HuH-7.5 (cell line): Measurements from ENCODE around the gene C5AR1.
A peak's percentile ranks its signal among the peaks of the same experiment; 100 is the strongest.
"Not testable (repeated sequence)": the region's sequence is repeated elsewhere in the genome, so short reads cannot be mapped to it uniquely, and the experiment has no call there.

ENCODE experiments used
- DNase-seq: peaks from one replicate; pipeline ENCODE4 v3.0.0; 2011; ENCODE audit warnings: low spot score

C5AR1 gene

DNA sequence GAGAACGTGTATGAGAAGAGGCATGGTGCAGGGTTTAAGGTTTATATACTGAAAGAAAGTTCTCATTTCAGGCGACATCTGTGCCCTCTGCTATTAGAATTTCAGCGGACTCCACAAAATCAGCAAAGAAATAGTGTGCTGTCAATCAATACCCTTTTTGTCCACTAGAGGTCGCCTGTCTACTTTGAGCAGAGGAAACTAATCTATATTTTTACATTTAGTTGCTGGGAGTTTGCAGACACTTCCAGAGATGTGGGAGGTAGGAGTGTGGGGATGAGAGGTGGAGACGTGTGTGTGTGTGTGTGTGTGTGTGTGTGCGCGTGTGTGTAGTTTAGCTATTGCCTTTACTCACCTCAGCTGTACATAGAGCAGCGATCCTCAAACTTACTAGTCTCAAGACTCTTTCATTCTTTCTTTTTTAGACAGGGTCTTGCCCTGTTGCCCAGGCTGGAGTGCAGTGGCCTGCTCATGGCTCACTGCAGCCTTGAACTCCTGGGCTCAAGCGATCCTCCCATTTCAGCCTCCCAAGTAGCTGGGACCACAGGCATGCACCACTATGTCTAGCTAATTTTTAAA lies 25.2 kb upstream of the C5AR1 start:
- peak; percentile 43 for DNase-seq

DNA sequence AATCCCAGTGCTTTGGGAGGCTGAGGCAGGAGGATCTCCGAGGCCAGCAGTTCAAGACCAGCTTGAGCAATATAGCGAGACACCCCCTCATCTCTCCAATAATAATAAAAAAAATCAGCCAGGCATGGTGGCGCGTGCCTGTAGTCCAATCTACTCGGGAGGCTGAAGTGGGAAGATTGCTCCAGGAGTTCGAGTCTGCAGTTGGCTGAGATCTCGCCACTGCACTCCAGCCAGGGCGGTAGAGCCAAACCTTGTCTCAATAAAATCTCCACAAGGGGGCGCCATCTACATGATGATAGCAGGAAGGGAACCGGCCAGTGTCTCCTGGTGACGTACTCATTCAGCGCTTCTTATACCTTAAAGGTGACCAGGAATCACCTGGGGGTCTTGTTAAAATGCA lies 13.6 kb upstream of the C5AR1 start:
- peak; percentile 67 for DNase-seq

DNA sequence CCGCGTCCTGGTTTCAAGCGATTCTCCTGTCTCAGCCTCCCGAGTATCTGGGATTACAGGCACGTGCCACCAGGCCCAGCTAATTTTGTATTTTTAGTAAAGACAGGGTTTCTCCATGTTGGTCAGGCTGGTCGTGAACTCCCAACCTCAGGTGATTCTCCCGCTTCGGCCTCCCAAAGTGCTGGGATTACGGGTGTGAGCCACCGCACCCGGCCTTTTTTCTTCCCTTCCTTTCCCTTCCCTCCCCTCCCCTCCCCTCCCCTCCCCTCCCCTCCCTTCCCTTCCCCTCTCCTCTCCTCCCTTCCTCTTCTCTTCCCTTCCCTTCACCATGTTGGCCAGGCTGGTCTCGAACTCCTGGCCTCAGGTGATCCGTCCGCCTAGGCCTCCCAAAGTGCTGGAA lies 8.8 kb upstream of the C5AR1 start:
- DNase-seq = not testable (repeated sequence)

- no peak for DNase-seq
Measured at GRCh38 chr19:47302249-47302648, 7.4 kb upstream of the C5AR1 start.

DNA sequence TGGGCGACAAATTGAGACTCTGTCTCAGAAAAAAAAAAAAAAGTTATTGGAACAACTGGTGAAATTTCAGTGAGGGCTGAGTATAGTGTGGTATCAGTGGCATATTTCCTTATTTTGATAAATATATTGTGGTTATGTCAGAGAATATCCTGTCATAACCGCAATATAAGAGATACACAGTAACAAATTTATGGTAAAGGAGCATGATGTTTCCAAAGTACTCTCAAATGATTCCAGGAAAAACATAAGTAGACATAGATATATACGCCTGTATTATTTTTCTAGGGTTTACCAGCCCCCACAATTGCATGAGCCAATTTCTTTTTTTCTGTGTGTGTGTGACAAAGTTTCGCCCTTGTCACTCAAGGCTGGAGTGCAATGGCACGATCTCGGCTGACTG lies 5.7 kb upstream of the C5AR1 start:
- DNase-seq = no peak

GRCh38 chr19:47305309-47305751 lies 4.3 kb upstream of the C5AR1 start:
- peak; percentile 64 for DNase-seq

DNA sequence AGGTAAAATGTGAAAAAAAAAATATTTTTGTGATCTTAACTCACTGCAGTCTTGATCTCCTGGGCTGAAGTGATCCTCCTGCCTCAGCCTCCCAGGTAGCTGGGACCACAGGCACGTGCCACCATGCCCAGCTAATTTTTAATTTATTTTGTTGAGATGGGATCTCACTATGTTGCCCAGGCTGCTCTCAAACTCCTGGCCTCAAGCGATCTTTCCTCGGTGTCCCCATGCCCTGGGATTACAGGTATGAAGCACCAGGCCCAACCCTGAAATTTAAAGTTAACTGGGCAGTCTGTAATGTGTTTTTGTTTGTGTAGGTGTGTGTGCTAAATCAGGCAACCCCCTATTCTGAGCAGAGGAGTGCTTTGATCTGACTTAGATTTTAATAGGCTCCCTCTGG lies 3.4 kb upstream of the C5AR1 start:
- DNase-seq = no peak

DNA sequence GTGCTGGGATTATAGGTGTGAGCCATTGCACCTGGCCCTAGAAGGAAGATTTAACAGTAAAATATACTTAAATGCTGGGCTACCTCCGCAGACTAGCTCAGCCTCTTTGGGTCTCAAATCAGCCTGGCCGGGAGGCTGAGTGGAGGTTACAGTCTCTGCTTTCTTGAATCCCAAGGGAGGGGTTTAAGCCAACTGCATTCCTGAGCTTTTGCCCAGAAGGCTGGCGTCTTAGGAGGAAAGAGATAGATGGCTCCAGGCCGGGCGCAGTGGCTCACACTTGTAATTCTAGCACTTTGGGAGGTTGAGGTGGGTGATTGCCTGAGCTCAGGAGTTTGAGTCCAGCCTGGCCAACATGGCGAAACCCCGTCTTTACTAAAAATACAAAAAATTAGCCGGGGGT lies 623 bp upstream of the C5AR1 start:
- DNase-seq = no peak

DNA sequence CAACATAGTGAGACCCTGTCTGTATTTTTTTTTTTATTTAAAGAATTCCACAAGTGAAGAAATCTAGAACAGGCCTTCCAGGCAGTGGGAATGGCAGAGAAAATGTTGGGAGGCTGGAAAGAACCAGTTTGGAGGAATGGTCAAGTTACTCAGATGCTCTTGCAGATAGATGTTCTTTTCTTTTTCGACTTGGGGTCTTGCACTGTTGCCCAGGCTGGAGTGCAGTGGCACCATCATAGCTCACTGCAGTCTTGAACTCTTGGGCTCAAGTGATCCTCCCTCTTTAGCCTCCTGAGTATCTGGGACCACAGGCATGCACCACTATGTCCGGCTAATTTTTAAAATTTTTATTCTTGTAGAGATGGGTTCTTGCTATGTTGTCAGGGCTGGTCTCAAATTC lies 662 bp downstream of the C5AR1 start:
- DNase-seq = no peak

DNA sequence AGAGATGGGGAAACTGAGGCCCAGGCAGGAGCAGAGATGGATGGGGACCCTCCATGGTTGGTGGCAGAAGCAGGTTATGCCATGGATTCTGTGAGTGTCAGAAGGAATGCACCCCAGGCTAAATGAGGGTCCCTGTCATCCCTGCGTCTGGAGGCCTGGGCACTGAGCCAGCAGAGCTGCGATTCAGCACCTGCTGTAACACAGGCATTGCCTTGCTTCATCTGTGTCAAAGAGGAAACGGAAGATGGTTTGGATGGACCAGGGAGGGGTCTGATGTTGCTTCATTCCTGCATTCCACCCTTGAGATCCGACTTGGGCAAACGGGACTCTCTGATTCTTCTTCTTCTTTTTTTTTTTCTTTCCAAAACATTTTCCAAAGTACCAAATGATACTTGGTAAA lies 1.2 kb downstream of the C5AR1 start:
- no peak for DNase-seq

DNA sequence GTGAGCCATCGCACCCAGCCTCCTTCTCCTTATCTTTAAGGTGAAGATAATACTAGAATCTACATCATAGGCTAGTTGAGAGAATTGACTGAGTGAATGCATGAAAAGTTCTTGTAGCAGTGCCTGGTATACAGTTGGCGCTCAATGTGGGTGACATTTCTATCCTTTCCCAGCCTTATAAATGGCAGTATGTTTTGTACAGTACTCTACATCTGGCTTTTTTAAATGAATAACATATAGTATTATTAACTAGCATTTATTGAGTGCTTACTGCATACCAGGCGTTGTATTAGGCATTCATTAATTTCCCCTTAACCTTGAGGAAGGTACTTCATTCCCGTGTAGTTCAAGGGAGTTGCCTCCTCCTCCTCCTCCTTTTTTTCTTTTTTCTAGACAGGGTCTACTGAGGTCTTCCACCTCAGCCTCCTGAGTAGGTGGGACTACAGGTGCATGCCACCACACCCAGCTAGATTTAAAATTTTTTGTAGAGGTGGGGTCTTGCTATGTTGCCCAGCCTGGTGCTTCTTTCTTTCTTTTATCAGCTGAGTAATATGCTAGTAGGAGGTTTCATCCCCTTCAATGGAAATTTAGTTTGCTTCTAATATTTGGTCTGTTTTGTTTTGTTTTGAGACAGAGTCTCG lies 2.8 kb downstream of the C5AR1 start:
- DNase-seq = no peak

- DNase-seq = no peak
Measured at GRCh38 chr19:47313754-47314295, 4.2 kb downstream of the C5AR1 start.

DNA sequence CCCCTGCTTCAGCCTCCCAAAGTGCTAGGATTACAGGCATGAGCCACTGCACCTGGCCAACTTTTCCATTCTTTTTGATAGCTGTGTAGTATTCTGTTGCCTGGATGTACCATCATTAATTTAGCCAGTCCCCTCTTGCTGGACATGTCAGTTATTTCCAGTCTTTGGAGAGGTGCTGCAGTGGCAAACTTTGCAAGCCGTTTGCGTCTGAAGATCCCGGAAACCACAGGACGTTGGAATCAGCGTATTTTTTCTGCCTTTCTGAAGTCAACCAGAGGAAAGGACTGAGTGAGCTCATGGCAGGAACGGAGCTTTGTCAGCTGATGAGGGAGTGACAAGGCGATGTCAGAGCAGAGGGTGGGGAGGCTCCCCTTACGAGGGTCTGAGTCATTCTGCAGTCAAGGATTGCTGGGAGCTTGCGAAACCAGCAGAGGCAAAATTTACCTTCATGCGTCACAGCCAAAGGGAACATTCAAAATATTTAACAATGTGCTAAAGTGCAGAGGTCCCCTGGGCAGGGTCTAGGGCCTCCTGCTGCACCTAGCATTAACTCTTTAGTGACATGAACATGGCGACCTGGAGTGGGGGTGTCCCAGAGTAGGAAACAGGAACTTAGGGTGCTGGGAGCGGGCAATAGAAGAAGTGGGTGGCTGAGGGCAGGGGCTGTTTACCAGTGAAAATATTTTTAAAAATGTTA lies 5.6 kb downstream of the C5AR1 start:
- DNase-seq = peak; percentile 72

DNA sequence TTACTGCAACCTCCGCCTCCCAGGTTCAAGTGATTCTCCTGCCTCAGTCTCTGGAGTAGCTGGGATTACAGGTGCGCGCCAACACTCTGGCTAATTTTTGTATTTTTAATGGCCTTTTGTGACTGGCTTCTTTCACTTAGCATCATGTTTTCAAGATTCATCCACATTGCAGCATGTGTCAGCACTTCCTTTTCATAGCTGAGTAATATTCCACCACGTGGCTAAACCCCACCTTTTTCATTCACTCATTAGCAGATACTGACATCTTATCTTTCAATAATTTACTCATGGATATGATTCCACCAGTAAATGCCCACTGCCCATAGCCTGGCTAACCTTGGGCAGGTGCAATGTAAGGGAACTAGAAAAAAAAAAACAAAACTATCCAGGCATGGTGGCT lies 6.9 kb downstream of the C5AR1 start:
- no peak for DNase-seq

DNA sequence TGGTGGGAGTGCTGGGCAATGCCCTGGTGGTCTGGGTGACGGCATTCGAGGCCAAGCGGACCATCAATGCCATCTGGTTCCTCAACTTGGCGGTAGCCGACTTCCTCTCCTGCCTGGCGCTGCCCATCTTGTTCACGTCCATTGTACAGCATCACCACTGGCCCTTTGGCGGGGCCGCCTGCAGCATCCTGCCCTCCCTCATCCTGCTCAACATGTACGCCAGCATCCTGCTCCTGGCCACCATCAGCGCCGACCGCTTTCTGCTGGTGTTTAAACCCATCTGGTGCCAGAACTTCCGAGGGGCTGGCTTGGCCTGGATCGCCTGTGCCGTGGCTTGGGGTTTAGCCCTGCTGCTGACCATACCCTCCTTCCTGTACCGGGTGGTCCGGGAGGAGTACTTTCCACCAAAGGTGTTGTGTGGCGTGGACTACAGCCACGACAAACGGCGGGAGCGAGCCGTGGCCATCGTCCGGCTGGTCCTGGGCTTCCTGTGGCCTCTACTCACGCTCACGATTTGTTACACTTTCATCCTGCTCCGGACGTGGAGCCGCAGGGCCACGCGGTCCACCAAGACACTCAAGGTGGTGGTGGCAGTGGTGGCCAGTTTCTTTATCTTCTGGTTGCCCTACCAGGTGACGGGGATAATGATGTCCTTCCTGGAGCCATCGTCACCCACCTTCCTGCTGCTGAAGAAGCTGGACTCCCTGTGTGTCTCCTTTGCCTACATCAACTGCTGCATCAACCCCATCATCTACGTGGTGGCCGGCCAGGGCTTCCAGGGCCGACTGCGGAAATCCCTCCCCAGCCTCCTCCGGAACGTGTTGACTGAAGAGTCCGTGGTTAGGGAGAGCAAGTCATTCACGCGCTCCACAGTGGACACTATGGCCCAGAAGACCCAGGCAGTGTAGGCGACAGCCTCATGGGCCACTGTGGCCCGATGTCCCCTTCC lies 10.5 kb downstream of the C5AR1 start:
- no peak for DNase-seq

- no peak for DNase-seq
Measured at GRCh38 chr19:47321630-47322029, 12.0 kb downstream of the C5AR1 start.

DNA sequence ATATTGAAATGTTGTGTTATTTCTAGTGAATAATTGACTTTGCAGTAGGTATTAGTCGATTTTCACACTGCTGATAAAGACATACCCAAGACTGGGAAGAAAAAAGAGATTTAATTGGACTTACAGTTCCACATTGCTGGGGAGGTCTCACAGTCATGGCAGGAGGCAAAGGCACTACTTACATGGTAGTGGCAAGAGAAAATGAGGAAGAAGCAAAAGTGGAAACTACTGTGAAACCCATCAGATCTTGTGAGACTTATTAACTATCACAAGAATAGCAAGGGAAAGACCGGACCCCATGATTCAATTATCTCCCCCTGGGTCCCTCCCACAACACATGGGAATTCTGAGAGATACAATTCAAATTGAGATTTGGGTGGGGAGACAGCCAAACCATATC lies 12.4 kb downstream of the C5AR1 start:
- no peak for DNase-seq

DNA sequence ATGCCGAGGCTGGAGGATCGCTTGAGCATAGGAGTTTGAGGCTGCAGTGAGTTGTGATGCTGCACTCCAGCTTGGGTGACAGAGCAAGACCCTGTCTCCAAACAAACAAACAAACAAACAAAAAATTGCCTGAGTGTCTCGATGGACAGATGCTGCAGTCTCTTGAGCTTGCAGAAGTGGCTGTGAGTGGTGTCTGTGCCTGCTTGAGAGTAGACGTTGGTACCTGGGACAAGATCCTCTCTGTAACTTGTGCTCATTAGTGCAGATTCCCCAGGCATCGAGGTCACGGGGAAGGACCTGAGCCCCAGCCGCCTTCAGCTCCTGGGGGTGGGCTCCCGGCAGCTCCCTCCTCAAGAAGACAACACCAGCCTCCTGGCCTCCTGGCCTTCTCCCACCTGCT lies 13.7 kb downstream of the C5AR1 start:
- DNase-seq = no peak

- DNase-seq = no peak
Measured at GRCh38 chr19:47323872-47324271, 14.2 kb downstream of the C5AR1 start.

DNA sequence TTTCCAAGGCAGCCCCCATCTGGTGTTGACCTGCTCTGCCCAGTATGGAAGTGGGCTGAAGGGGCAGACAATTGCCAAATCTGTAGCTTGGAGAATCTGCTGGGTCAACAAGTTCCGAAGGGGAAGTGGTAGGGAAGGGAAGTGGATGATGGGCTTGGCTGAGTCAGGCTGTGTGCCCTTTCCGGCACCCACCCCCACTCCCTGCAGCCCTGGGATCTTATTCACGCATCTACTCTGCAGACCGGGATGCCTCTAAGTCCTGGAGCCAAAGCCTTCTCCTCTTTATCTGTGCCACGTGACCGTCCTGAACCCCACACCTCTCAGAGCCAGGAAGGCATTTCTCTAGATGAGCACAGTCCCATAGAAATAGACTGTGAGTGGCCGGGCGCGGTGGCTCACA lies 14.8 kb downstream of the C5AR1 start:
- DNase-seq = no peak

DNA sequence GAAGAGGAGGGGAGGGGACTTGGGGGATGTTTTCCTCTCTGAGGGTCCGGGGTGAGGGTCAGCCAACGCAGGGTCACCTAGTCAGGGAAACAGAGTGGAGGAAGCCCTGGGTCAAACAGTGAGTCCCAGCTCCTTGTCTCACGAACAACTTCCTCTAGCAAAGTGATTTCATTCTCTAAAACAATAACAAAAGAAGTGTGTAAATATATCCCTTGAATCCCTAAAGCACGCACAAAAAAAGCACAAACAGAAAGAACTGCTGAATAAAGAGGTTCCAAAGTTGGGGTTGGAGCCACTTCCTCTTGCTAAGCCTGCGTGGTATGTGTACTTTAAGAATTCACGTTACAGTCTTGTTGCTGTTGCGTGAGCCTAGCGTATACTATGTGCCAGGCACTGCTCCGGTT lies 20.8 kb downstream of the C5AR1 start:
- no peak for DNase-seq

- DNase-seq = no peak
Measured at GRCh38 chr19:47331490-47331889, 21.8 kb downstream of the C5AR1 start.
